Esophagus squamous epithelium (tissue), 4 donors: ENCODE data around the gene EMC10.

Experiments
- CTCF ChIP-seq, 6 experiments: fragments of 450-650 bp in 4 of 6; fragments of 200-600 bp in 2 of 6; sonication (generic) in 2 of 6; IDR thresholded peaks; one replicate each; pipeline ENCODE4 v1.5.1; 2016 to 2019; ENCODE audit warnings: antibody characterized with exemption in 6 of 6, mild to moderate bottlenecking in 4 of 6, moderate library complexity in 4 of 6
- POLR2A ChIP-seq, 4 donors: fragments of 450-650 bp; IDR thresholded peaks; one replicate each; pipeline ENCODE4 v1.6.1; 2017; ENCODE audit warnings: antibody characterized with exemption in 4 of 4, mild to moderate bottlenecking in 4 of 4, moderate library complexity in 3 of 4

- TF ChIP-seq CTCF (IDR thresholded peaks at IDR 0.05) (no peak), POLR2A (IDR thresholded peaks at IDR 0.05) (no peak)
Observed at GRCh38 chr19:50468818-50469217, 7.5 kb upstream of the EMC10 start.
